Gastroesophageal sphincter (tissue), 4 donors: ENCODE results near the gene ALK. TPM values are rescaled to one million over a fixed set of nuclear protein-coding genes. Genes with fewer than 3 reads are reported as not detected.

Experiments used
- ATAC-seq: fragments of 150-250 bp; one replicate; pipeline ENCODE4 v1.9.1; 2016; ENCODE audit warnings: mild to moderate bottlenecking, moderate library complexity
- H3K27ac ChIP-seq, 4 donors: fragments of 200-600 bp; sonication (generic) in 3 of 4; 1 replicate in 3 of 4; 2 replicates in 1 of 4; pipeline ENCODE4 v1.5.1; 2016 to 2019
- H3K27me3 ChIP-seq: fragments of 200-600 bp; sonication (generic); one replicate; pipeline ENCODE4 v1.5.1; 2019
- H3K36me3 ChIP-seq, 2 donors: fragments of 200-600 bp; sonication (generic); one replicate each; pipeline ENCODE4 v1.5.1; 2019; ENCODE audit warnings: control low read depth in 1 of 2
- H3K4me1 ChIP-seq, 3 donors: fragments of 200-600 bp; sonication (generic); 1 replicate in 2 of 3; 2 replicates in 1 of 3; pipeline ENCODE4 v1.5.1; 2016 to 2019; ENCODE audit warnings: control low read depth in 2 of 3
- H3K4me3 ChIP-seq, 2 donors: fragments of 200-600 bp; sonication (generic); one replicate each; pipeline ENCODE4 v1.5.1; 2019; ENCODE audit warnings: mild to moderate bottlenecking in 1 of 2, moderate library complexity in 1 of 2
- H3K9me3 ChIP-seq, 3 donors: fragments of 200-600 bp; sonication (generic); one replicate each; pipeline ENCODE4 v1.5.1; 2017 to 2019; ENCODE audit warnings: control low read depth in 2 of 3
- EP300 ChIP-seq: sonication (generic); formaldehyde crosslinking; IDR thresholded peaks from one replicate; pipeline ENCODE4 v1.6.1; 2017; ENCODE audit warnings: antibody characterized with exemption, mild to moderate bottlenecking
- POLR2A ChIP-seq, 2 donors: fragments of 450-650 bp; IDR thresholded peaks; one replicate each; pipeline ENCODE4 v1.6.1; 2017; ENCODE audit warnings: antibody characterized with exemption in 2 of 2, mild to moderate bottlenecking in 2 of 2, moderate library complexity in 1 of 2
- POLR2AphosphoS5 ChIP-seq: sonication (generic); formaldehyde crosslinking; IDR thresholded peaks from one replicate; pipeline ENCODE4 v1.6.1; 2017; ENCODE audit warnings: antibody characterized with exemption
- WGBS, 2 donors: methylation state at CpG; one replicate each; pipeline ENCODE4 v1.1.5; 2018; ENCODE audit warnings: low coverage in 1 of 2; 5-methylcytosine and 5-hydroxymethylcytosine counted together
- total RNA-seq, 4 donors: library from RNA; depleted of rRNA; stranded (reverse); fragments of >200 nt; gene quantifications; one replicate each; pipeline ENCODE4 v1.1.0, GENCODE V29; 2016
- TF ChIP-seq, protein P1 (sequence below), 4 experiments: fragments of 200-600 bp in 2 of 4; fragments of 450-650 bp in 2 of 4; sonication (generic) in 1 of 4; IDR thresholded peaks; one replicate each; pipeline ENCODE4 v1.5.1; 2017 to 2019; ENCODE audit warnings: antibody characterized with exemption in 4 of 4, mild to moderate bottlenecking in 2 of 4, moderate library complexity in 2 of 4

Gene ALK
- total RNA-seq, 4 donors from 2014 or later = 0.94 to 1.6 (median 1.1) TPM

DNA sequence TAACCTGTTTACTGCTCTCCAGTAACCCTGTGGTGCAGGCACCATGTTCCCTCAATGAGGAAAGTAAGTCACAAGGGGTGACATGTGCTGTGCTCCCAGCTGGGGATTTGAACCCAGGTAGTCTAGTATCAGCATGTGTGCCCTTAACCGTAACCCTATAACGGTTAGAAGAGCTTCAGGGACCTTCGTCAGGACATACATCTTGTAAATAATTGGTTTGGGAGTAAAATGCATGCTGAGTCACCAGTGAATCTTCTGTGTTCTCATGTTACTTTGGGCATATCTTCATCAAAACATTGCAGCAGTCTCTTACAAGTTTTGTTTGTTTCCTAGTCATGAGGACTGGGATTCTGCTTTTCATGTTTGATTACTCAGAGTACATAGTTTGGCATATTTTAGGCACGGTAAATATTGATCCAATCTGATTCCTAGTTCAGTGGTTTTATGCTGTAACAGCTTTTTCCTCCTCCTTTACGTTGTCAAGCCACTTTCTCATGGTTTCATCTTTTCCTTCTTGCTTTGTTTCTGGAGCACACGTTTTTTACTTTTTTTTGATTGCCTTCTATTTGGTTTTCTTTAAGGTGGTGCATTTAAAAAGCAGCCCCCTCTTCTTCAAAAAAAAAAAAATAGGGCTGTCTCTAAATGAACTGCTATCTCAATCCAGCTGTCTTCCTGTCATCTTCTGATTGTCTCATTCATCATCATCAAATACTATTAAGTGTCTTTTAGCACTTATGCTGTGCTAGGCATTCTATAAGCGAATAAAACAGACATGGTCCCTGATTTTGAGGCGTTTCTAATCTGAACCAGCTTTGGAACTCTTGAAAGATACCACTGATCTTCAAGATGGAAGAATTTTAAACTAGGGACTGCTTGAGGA lies 755.8 kb downstream of the ALK start:
- WGBS, 2 donors = 70 to 74% methylated on average over 8 of the region's 8 CpGs
- Histone ChIP-seq H3K27ac (no peak overlapping the region), H3K27me3 (no peaks in the 10 kb centered on the region), H3K36me3 (peaks cover 0 to 59% of the 10 kb centered on the region in 2 donors), H3K9me3 (no peaks in the 10 kb centered on the region), H3K4me1 (no peaks in the 10 kb centered on the region), H3K4me3 (no peak overlapping the region)
- ATAC-seq = no peak
- TF ChIP-seq EP300 (no peak), POLR2AphosphoS5 (no peak), POLR2A (IDR thresholded peaks at IDR 0.05) (no peak)
- TF ChIP-seq, protein P1, sequence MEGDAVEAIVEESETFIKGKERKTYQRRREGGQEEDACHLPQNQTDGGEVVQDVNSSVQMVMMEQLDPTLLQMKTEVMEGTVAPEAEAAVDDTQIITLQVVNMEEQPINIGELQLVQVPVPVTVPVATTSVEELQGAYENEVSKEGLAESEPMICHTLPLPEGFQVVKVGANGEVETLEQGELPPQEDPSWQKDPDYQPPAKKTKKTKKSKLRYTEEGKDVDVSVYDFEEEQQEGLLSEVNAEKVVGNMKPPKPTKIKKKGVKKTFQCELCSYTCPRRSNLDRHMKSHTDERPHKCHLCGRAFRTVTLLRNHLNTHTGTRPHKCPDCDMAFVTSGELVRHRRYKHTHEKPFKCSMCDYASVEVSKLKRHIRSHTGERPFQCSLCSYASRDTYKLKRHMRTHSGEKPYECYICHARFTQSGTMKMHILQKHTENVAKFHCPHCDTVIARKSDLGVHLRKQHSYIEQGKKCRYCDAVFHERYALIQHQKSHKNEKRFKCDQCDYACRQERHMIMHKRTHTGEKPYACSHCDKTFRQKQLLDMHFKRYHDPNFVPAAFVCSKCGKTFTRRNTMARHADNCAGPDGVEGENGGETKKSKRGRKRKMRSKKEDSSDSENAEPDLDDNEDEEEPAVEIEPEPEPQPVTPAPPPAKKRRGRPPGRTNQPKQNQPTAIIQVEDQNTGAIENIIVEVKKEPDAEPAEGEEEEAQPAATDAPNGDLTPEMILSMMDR (IDR thresholded peaks at IDR 0.05) = no peak

DNA sequence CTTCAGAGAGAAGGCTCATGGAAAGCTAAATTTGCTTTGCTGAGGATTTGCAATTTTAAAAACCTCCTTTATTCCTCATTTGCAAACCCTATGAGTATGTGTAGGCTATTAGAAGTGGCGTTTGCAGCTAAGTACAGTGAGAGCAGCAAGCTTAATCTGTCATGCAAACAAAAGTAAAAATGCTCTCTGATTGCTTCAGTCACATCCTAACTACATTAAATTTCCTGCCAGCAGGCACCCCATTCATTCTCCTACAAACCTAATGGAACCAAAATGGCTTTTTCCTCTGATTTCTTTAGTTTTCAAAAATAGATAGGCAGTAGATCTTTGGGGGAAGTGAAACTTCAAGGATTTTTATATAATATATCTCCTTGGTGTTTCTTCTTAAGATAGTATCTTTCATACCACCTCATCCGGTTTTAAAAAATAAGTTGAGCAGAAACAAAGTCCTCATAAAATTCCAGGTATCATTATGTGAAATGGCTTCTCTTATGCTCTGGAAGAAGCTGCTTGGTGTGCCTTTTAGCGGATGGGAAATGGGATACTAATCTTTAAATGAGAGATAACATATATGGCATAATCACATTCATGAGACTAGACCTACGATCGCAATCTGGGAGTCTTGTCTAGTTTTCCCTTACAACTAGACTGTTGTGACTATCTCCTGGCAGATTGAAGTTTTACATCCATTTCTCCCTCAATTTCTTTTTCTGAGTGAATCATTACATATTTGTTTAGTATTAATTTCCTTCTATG lies 757.1 kb downstream of the ALK start:
- H3K27me3 ChIP-seq = no peaks in the 10 kb centered on the region
- TF ChIP-seq POLR2A (IDR thresholded peaks at IDR 0.05) (no peak), EP300 (no peak)
- ATAC-seq = no peak
- H3K4me3 ChIP-seq = no peak overlapping the region
- WGBS, 2 donors = 80 to 100% methylated on average over 2 to 5 of the region's 5 CpGs
- peaks cover 0 to 1% (median 0%) of the 10 kb centered on the region in 3 donors for H3K4me1 ChIP-seq
- no peak overlapping the region for H3K27ac ChIP-seq
- H3K36me3 ChIP-seq = peaks cover 0 to 69% of the 10 kb centered on the region in 2 donors
- H3K9me3 ChIP-seq = no peaks in the 10 kb centered on the region

DNA sequence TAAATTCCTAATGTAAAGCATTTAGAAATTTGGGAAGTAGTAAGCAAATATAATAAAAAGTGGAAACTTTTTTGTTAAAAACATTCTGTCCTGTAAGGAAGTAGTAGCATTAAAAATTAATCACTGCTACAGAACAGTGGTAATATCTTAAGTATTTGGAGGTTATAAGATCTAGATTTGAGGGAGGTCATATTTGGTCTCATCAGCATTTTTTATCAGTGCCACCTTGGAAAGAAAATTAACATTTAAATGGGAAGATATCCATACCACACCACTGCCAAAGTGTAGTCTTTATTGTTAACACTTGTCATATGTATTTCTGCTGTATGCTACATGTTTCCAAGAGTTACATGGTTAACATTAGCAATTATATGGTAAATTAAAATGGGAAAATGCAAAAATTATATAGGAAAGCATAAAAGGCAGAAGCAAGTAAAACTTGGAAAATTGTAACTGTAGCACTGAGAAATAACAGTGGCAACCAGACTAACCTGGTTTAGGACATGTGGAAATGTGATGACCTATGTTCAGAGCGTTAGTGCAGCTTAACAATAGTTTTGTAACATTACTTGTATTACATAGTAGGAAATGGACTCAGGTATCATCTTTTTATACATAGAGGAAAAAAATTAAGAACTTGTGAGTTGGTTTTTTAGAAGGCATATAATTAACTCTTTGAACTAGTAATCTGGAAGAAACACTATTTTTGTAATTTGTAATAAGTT lies 759.0 kb downstream of the ALK start:
- no peak overlapping the region for H3K27ac ChIP-seq
- peaks cover 0 to 5% (median 0%) of the 10 kb centered on the region in 3 donors for H3K4me1 ChIP-seq
- TF ChIP-seq, protein P1 (IDR thresholded peaks at IDR 0.05) = no peak
- TF ChIP-seq EP300 = no peak
- no peak for TF ChIP-seq POLR2AphosphoS5
- TF ChIP-seq POLR2A (IDR thresholded peaks at IDR 0.05) = no peak
- ATAC-seq = no peak
- 81 to 88% methylated on average over 1 of the region's 1 CpG for WGBS, 2 donors
- H3K36me3 ChIP-seq = peaks cover 0 to 72% of the 10 kb centered on the region in 2 donors
- H3K9me3 ChIP-seq = no peaks in the 10 kb centered on the region
- H3K4me3 ChIP-seq = no peak overlapping the region
- H3K27me3 ChIP-seq = no peaks in the 10 kb centered on the region

DNA sequence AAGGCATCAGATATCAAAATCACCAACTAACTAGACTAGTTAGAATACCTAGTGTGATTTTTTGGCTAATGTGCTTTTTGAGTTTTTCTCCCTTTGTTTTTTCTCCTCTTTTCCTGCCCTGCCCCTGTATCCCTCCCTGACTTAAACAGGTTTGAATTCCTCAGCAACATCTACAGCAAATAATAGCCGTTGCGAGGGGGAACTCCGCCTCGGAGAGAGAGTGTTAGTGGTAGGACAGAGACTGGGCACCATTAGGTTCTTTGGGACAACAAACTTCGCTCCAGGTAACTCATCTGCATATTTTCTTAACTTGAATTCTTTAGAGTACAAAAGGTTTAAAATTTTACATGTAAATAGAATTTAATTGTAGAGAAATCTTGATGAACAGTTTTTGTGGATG lies 761.2 kb downstream of the ALK start:
- peaks cover 0 to 5% (median 0%) of the 10 kb centered on the region in 3 donors for H3K4me1 ChIP-seq
- ATAC-seq = no peak
- H3K27ac ChIP-seq = no peak overlapping the region
- 81 to 94% methylated on average over 4 to 5 of the region's 5 CpGs for WGBS, 2 donors
- H3K4me3 ChIP-seq = no peak overlapping the region
- TF ChIP-seq EP300 (no peak), POLR2A (IDR thresholded peaks at IDR 0.05) (no peak), POLR2AphosphoS5 (no peak)
- TF ChIP-seq, protein P1 (IDR thresholded peaks at IDR 0.05) = no peak
- H3K27me3 ChIP-seq = no peaks in the 10 kb centered on the region
- peaks cover 0 to 73% of the 10 kb centered on the region in 2 donors for H3K36me3 ChIP-seq
- no peaks in the 10 kb centered on the region for H3K9me3 ChIP-seq

DNA sequence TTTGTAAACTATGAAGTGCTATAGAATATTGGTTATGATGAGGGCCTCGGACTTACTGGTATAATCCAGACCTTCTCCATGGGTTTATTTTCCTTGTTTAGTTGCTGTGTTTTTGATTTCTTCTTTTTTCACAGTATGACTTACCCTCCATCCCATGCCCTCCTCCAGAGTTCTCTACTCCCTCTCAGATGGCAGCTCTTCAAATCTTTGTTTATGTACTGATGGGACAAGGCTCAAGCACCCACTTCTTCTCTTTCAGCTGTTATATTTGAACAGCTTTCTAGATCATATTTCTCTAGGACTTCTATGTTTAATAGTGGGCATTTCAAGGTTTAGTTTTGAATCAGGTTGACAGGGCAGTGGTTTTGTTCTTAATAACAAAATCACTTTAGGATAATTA lies 762.3 kb downstream of the ALK start:
- H3K36me3 ChIP-seq = peaks cover 0 to 74% of the 10 kb centered on the region in 2 donors
- H3K9me3 ChIP-seq = no peaks in the 10 kb centered on the region
- TF ChIP-seq EP300 (no peak), POLR2AphosphoS5 (no peak), POLR2A (IDR thresholded peaks at IDR 0.05) (no peak)
- TF ChIP-seq, protein P1 (IDR thresholded peaks at IDR 0.05) = no peak
- no peaks in the 10 kb centered on the region for H3K27me3 ChIP-seq
- WGBS, 2 donors = 59 to 100% methylated on average over 1 of the region's 1 CpG
- H3K4me3 ChIP-seq = no peak overlapping the region
- ATAC-seq = no peak
- H3K4me1 ChIP-seq = peaks cover 0 to 5% (median 0%) of the 10 kb centered on the region in 3 donors
- H3K27ac ChIP-seq = no peak overlapping the region
